Aortic smooth muscle cell (primary cell): Measurements from ENCODE around the gene TIPARP. TPM values are rescaled to one million over a fixed set of nuclear protein-coding genes. Genes with fewer than 3 reads are reported as not detected.

ENCODE experiments used
- total RNA-seq: library from RNA; depleted of rRNA; stranded (reverse); fragments of >200 nt; gene quantifications from 2 replicates; pipeline ENCODE4 v1.2.3, GENCODE V29; 2014

The TIPARP gene
- total RNA-seq = 30.1 and 35.6 TPM in 2 replicates

GRCh38 chr3:156674046-156674910 is at the start of gene TIPARP:
Gene TIPARP (plus strand): TSS chr3:156674590. CDS start chr3:156677698, 3,108 bp downstream.

Other genes starting within 250 kb of the TIPARP start
- gene SSR3, start 119.5 kb upstream of the TIPARP start, total RNA-seq = 264 and 322 TPM in 2 replicates
- 0.19 and 0.26 TPM in 2 replicates for gene LEKR1, start 151.8 kb downstream of the TIPARP start, total RNA-seq